HAP-1 (cell line): ENCODE data around the gene MKRN1.
"Not testable (repeated sequence)": the region's sequence is repeated elsewhere in the genome, so short reads cannot be mapped to it uniquely, and the experiment has no call there.

Experiments
- DNase-seq, 2 experiments: peaks; one replicate each; pipeline ENCODE4 v3.0.0-alpha.2; 2016 to 2020; ENCODE audit warnings: low spot score in 2 of 2
- H3K27me3 ChIP-seq: fragments of 250-450 bp; sonication (Bioruptor Pico); 2 replicates; pipeline ENCODE4 v1.5.1; 2020; ENCODE audit warnings: low read depth, mild to moderate bottlenecking, moderate library complexity
- H3K36me3 ChIP-seq: fragments of 250-450 bp; sonication (Bioruptor Pico); replicated peaks from 2 replicates; pipeline ENCODE4 v1.5.1; 2020; ENCODE audit warnings: mild to moderate bottlenecking
- H3K4me1 ChIP-seq: fragments of 250-450 bp; sonication (Bioruptor Pico); 2 replicates; pipeline ENCODE4 v1.5.1; 2020; ENCODE audit warnings: mild to moderate bottlenecking
- H3K4me3 ChIP-seq: fragments of 250-450 bp; sonication (Bioruptor Pico); 2 replicates; pipeline ENCODE4 v1.5.1; 2020; ENCODE audit warnings: mild to moderate bottlenecking, moderate library complexity
- H3K9me3 ChIP-seq: fragments of 250-450 bp; sonication (Bioruptor Pico); 2 replicates; pipeline ENCODE4 v1.5.1; 2020; ENCODE audit warnings: mild to moderate bottlenecking, moderate library complexity
- in situ Hi-C: fragments of 300-500 bp; cut with MboI; formaldehyde crosslinking; loops from 3 replicates; pipeline ENCODE4 v1.14.3; 2020; ENCODE audit warnings: low sequenced_read_pairs, inconsistent platforms, mixed read lengths

Gene MKRN1, protein sequence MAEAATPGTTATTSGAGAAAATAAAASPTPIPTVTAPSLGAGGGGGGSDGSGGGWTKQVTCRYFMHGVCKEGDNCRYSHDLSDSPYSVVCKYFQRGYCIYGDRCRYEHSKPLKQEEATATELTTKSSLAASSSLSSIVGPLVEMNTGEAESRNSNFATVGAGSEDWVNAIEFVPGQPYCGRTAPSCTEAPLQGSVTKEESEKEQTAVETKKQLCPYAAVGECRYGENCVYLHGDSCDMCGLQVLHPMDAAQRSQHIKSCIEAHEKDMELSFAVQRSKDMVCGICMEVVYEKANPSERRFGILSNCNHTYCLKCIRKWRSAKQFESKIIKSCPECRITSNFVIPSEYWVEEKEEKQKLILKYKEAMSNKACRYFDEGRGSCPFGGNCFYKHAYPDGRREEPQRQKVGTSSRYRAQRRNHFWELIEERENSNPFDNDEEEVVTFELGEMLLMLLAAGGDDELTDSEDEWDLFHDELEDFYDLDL

DNA sequence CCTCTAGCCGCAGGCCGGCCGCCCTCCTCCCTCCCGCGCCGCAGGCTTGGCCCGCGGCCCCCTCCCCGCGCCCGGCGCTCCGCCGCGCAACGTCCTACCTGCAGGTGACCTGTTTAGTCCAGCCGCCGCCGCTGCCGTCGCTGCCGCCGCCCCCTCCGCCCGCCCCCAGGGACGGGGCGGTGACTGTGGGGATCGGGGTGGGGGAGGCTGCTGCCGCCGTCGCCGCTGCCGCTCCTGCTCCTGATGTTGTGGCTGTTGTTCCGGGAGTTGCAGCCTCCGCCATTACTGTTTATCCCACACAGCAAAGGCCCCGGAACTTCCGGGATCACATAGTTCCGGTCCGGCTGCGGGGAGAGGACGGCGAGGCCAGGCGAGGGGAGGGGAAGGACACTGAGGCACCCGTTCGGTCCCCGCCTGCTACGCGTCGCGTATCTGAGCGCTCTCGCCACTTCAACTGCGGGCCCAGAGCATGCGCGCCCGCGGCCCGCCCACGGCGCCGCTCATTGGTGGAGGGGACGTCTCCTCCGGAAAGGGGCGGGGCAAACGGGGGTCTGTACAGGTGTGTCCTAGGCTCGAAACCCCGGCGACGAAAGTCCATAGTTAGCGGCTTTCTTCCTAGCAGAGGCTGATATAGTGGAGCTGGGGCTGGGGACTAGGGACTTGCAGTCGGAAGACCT is at the start of gene MKRN1:
Gene MKRN1 (minus strand): TSS at position 444 of the 677 bp plus-strand sequence. CDS start 161 bp downstream, at position 283.
- Histone ChIP-seq H3K4me1 (peaks cover 24% of the 10 kb centered on the region), H3K36me3 (no peaks in the 10 kb centered on the region), H3K4me3 (peak within 1 kb of the TSS; percentile 88), H3K27me3 (no peaks in the 10 kb centered on the region), H3K9me3 (no peaks in the 10 kb centered on the region)
- in situ Hi-C loops: no loop called here
- DNase-seq: peak; percentile 97 to 98

DNA sequence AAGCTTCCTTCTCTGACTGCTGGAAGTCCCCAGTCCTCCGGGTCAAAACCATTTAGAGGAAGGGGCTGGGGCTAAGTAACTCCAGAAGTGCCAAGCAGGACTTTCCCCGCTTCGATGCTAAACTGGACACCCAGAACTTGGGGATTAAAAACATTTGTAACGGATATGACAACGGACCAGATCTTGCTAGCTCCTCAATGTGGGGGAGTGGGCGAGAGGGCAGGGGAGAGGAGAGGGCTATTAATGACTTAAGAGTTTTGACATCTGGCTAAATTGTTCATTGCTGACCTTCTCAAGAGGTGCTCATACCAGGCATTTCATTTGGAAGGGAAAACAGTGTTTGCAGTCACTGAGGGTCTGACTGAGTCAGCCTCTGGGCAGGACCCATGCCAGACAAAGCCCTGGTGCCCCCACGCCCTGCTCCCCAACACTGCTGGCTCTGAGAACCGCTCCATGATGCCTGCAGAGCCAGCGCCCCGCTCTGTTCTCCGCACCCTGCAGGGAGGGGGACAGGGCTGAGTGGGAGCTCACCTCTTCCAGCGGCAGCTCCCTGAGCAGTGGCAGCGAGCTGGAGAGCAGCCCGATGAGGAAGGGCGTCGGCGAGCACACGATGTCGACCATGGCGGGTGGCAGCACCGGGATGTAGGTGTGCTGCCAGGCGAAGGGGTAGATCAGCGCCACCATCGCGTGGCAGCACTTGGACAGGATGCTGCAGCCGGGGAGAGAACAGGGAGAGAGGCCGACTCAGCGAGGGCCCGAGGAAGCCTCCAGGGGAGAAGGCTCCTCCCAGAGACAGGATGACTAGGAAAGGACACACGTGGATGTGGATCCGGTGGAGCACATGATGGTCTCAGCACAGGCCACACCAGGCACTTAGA is 47.7 kb upstream of the MKRN1 start:
- no peaks in the 10 kb centered on the region for H3K9me3 ChIP-seq
- H3K27me3 ChIP-seq: no peaks in the 10 kb centered on the region
- H3K4me3 ChIP-seq: no peak overlapping the region
- H3K36me3 ChIP-seq: no peaks in the 10 kb centered on the region
- no peak for DNase-seq
- in situ Hi-C loops: no loop called here
- no peaks in the 10 kb centered on the region for H3K4me1 ChIP-seq

DNA sequence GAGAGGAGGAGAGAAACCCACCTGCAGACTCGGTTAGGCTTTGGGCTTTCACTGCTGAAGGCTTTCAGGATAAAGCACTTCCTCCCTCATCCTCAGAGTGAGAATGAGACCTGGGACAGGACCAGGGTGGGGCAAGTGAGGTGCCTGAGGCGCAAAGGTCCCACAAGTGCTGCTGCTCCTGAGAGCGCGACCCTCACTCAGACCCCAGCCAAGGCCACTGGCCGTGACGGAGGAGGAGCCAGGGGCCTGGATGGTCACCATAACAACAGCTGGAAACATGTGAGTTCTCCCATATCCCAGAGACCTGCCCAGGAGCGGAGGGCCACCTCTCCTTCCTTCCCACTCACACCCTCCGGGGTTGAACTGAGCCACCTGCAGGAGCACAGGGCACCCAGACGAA is 46.9 kb upstream of the MKRN1 start:
- no peaks in the 10 kb centered on the region for H3K9me3 ChIP-seq
- H3K36me3 ChIP-seq: no peaks in the 10 kb centered on the region; the same call in 1 of the 2 replicates
- DNase-seq: no peak
- H3K27me3 ChIP-seq: no peaks in the 10 kb centered on the region
- in situ Hi-C loops: no loop called here
- H3K4me3 ChIP-seq: no peak overlapping the region
- H3K4me1 ChIP-seq: no peaks in the 10 kb centered on the region

DNA sequence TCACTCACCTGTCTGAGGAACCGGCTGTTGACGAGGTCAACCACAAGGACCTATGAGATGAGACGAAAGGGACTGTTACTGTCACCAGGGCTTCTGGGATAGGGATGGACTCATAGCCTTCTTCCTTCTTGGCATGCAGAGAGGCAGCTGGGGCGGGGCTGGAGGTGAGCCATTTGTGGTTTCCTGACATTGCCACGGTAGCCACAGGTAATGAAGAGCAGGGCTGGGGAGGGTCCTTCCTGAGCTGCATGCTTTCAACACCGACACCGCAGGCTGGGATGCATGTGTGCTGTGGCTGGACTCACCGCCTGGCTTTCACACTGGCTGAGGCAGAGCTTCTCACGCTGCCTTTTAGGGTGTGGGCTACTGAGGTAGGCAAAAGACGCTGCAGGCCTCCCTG is 46.4 kb upstream of the MKRN1 start:
- H3K27me3 ChIP-seq: no peaks in the 10 kb centered on the region
- in situ Hi-C loops: no loop called here
- H3K36me3 ChIP-seq: no peaks in the 10 kb centered on the region; the same call in 1 of the 2 replicates
- H3K4me3 ChIP-seq: no peak overlapping the region
- H3K9me3 ChIP-seq: no peaks in the 10 kb centered on the region
- no peaks in the 10 kb centered on the region for H3K4me1 ChIP-seq
- DNase-seq: no peak

DNA sequence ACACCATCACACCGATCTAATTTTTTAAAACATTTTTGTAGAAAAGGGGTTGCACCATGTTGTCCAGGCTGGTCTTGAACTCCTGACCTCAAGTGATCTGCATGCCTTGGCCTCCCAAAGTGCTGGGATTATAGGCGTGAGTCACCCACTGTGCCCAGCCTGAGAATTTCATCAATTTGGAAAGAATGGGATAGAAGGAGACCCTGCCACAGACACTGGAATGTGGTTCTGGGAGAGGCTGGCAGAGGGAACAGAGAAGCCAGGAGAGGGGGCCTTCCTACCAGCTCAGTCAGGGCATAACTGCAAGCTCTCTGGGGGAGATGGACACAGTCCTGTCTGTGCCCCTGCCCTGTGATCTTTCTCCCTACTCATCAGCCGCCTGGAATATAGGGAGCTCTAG is 42.1 kb upstream of the MKRN1 start:
- H3K4me3 ChIP-seq: no peak overlapping the region
- H3K27me3 ChIP-seq: no peaks in the 10 kb centered on the region
- H3K9me3 ChIP-seq: no peaks in the 10 kb centered on the region
- no peaks in the 10 kb centered on the region for H3K4me1 ChIP-seq
- in situ Hi-C loops: loop anchor here (5.0 kb wide), 1 partner anchor 126 kb away; no protein-coding TSS in a partner anchor
- H3K36me3 ChIP-seq: no peaks in the 10 kb centered on the region; the same call in 1 of the 2 replicates
- DNase-seq: no peak

DNA sequence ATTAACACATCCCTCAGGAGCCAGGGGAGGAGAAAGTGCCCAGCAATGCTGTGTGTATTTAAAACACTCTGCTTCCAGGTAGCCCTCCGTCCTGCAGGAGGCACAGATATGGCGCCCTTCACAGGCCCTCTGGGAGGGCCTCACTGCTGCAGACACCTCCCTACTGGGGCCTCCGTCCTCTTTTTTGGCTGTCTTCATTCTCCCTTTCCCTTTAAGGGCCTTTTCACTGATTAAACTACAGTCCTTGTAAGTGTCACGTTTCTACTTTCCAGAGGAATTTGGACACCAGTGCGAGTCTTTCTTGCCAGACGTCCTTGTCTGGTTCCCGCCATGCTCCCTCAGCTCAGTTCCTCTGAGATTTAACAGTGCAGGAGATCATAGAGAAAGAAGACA is 39.7 kb upstream of the MKRN1 start:
- in situ Hi-C loops: no loop called here
- H3K36me3 ChIP-seq: no peaks in the 10 kb centered on the region; the same call in 1 of the 2 replicates
- no peaks in the 10 kb centered on the region for H3K4me1 ChIP-seq
- H3K27me3 ChIP-seq: no peaks in the 10 kb centered on the region
- no peak overlapping the region for H3K4me3 ChIP-seq
- H3K9me3 ChIP-seq: no peaks in the 10 kb centered on the region
- DNase-seq: no peak

DNA sequence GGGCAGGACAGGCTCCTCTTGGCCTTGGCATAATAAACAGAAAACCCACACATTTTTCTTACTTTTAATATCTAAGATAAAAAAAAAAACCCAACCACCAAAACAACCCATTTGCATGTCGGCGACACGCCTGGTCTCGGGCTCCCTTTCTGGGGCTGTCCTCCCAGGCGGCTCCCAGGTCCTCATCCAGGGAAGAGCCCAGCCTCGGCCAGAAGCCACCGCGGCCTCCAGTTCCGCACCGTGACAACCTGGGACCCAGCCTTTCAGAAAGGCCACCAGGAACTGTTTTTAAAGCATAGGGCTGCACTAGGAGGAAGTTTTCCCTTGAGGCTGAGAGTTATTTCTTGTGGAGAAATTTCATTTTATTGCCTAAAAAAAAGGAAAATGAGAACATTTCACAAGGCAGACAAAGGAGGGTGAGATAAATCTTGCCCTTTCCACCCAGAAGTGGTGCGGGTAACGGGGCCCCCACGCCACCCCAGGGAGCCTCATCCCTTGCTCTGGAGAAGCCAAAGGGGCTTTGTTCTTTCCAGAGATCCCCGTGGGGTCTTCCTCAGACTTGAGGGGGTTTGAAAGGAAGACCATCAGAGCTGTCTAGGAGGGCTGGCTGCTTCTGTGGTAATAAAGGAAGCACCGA is 39.2 kb upstream of the MKRN1 start:
- Histone ChIP-seq H3K36me3 (no peaks in the 10 kb centered on the region; the same call in 1 of the 2 replicates), H3K27me3 (no peaks in the 10 kb centered on the region), H3K4me1 (no peaks in the 10 kb centered on the region), H3K4me3 (no peak overlapping the region), H3K9me3 (no peaks in the 10 kb centered on the region)
- no peak for DNase-seq
- in situ Hi-C loops: no loop called here

DNA sequence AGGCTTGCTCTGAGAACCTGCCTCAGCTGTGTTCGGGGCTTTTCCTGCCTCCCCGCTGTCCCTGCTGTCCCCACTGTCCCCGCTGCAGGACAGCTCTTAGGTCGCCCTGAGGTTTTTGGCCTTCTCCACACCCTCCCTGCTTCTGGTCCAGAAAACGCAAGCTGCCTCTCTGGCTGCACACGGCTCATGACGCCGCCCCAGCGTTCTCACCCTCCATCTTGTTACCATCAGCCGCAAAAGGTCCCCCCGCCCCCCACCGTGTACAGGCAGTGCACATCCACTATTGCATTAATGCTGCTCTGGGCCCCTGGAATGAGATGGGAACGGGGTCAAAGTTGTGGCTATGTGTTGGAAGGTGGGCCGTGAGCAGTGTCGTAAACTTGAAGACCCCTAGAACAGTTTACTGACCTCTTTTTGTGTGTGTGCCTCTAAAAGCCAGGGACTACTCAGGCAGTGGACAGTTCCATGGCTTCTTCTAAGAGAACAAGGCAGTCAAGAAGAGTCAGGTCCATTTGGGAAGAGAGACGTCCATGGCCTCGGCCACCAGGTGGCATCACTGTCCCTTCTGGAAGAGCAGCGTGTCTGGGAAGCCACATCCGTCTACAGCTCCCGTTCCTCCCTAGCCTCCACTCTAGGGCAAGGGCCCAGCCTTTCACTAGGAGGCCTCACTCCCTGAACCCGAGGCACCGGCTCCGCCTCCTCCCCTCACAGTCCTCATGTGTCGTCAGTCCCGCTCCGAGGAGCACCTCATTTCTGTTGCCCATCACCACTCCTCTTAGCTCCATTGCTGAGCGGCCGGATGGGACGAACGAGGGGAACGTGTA is 38.5 kb upstream of the MKRN1 start:
- peak; percentile 91 to 95 for DNase-seq
- Histone ChIP-seq H3K9me3 (no peaks in the 10 kb centered on the region), H3K27me3 (no peaks in the 10 kb centered on the region), H3K36me3 (no peaks in the 10 kb centered on the region; the same call in 1 of the 2 replicates), H3K4me3 (no peak overlapping the region), H3K4me1 (no peaks in the 10 kb centered on the region)
- in situ Hi-C loops: no loop called here

DNA sequence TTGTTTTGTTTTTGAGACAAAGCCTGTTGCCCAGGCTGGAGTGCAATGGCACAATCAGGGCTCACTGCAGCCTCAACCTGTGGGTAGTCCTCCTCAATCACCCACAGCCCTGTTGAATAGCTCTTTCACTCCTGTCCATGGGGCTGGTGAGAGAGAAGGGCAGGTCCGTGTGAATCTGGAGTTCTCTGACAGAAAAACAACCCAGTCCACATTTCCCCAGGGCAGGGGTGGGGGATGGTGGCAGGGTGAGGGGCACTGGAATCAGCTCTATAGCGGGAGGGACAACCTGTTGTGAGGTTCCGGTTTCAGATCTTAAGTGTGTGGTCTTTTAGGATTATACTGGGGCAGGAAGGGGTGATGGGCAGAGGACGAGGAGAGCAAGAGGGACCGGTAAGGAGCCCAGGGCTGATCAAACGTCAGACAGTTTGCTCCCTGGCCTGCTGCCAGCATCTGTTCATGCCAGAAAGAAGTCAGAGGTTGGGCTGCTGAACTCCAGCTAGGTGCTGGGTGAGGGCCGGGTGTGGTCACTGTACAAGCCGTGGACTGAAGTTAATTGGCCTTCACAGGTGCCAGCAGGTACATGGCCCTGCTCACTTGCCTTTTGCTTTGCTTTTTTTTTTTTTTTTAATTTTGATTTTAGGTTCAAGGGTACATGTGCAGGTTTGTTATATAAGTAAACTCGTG is 33.2 kb upstream of the MKRN1 start:
- H3K4me3 ChIP-seq: no peak overlapping the region
- H3K4me1 ChIP-seq: no peaks in the 10 kb centered on the region
- H3K9me3 ChIP-seq: no peaks in the 10 kb centered on the region
- in situ Hi-C loops: no loop called here
- no peaks in the 10 kb centered on the region for H3K27me3 ChIP-seq
- DNase-seq: peak in 1 of 2 experiments; percentile 64
- H3K36me3 ChIP-seq: no peaks in the 10 kb centered on the region

DNA sequence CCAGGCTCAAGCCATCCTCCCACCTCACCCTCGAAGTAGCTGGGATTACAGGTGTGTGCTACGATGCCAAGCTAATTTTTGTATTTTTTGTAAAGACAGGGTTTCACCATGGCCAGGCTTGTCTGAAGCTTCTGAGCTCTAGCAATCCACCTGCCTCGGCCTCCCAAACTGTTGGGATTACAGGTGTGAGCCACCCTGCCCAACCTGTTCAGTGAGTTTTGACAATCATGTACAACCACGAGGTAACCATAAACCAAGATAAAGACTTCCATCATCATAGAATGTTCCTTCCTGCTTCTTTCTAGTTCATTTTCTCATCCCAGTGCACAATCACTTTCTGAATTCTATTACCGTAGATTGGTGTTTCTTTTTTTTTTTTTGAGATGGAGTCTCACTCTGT is 30.5 kb upstream of the MKRN1 start:
- in situ Hi-C loops: no loop called here
- Histone ChIP-seq H3K9me3 (no peaks in the 10 kb centered on the region), H3K36me3 (no peaks in the 10 kb centered on the region), H3K4me1 (no peaks in the 10 kb centered on the region), H3K4me3 (no peak overlapping the region), H3K27me3 (no peaks in the 10 kb centered on the region)
- DNase-seq: no peak

DNA sequence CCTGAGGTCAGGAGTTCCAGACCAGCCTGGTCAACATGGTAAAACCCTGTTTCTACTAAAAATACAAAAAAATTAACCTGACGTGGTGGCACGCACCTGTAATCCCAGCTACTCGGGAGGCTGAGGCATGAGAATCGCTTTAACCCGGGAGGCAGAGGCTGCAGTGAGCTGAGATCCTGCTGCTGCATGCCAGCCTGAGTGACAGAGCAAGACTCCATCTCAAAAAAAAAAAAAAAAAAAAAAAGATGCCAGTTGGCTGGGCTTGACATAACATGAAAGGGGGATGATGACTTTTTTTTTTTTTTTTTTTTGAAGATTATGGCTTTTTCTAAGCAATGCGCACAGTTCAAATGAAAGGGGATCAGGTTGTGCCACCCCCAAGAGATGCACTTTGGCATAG is 28.3 kb upstream of the MKRN1 start:
- H3K4me3 ChIP-seq, H3K36me3 ChIP-seq, H3K27me3 ChIP-seq, in situ Hi-C loops, H3K9me3 ChIP-seq, H3K4me1 ChIP-seq, DNase-seq: not testable (repeated sequence)

DNA sequence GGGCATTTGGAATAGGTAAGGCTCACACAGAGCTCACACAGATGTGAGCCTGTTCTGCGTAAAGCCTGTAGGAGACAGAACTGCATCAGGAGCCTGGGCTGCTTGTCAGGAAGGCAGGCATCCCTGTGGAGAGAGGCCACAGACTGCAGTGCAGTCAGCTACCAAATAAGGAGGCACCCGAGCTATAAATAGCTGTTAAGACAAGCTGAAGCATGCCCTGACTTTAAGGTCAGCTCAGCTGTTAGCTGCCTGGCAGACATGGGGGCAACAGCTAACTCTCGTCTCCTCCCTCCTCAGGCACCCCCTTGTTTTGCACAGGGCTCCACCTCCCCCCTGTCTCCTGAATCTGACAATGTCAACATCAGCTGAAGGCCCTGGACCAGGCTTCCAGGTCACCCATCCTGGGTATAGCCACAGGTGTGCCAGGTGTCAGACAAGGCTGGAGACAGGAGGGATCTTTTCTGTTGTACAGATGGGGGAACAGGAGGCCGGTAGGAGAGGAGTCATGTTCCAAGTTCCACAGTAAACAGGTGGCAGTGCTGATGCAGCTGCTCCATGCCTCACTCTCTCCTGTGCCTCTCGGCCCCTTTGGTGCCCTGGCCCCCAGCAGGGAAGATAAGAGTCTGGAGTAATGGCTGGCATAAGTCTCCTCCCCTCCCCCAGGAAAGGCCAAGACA is 27.6 kb upstream of the MKRN1 start:
- Histone ChIP-seq H3K36me3 (no peaks in the 10 kb centered on the region), H3K9me3 (no peaks in the 10 kb centered on the region), H3K27me3 (no peaks in the 10 kb centered on the region), H3K4me1 (no peaks in the 10 kb centered on the region), H3K4me3 (no peak overlapping the region)
- in situ Hi-C loops: no loop called here
- no peak for DNase-seq
